Measurements from ENCODE around the gene OR8U1. TPM values are rescaled to one million over a fixed set of nuclear protein-coding genes. Genes with fewer than 3 reads are reported as not detected.
"Not testable (repeated sequence)": the region's sequence is repeated elsewhere in the genome, so short reads cannot be mapped to it uniquely, and the experiment has no call there.

Gene OR8U1
- total RNA-seq, 4 donors from 2014 or later = not detected

DNA sequence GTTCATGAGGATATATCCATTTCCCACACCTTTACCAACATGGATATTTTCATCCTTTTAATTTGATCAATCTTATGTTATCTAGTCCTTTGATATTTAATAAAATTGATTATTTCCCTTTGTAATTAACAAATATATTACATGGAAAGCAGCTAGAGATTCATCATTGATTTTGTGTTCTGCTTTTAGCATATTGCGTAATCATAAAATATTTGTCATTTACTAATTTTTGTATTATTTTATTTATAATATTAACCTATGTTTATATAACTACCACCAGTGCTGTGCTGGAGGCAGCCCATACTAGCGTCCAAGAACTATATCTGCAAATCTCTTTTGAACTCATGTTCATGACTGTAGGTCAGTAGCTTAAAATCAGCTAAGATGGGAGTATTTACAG lies 4.7 kb downstream of the OR8U1 start:
- WGBS, 2 donors = 68 to 70% methylated on average over 2 of the region's 2 CpGs
- Histone ChIP-seq H3K4me1 (no peaks in the 10 kb centered on the region), H3K27ac (no peak overlapping the region), H3K27me3 (no peaks in the 10 kb centered on the region), H3K4me3 (no peak overlapping the region), H3K9me3 (no peaks in the 10 kb centered on the region), H3K36me3 (no peaks in the 10 kb centered on the region)
- intact Hi-C loops (cut with DNase I) = no loop called here
- DNase-seq = no peak
- TF ChIP-seq POLR2A (IDR thresholded peaks at IDR 0.05) = no peak
- TF ChIP-seq, protein P1, sequence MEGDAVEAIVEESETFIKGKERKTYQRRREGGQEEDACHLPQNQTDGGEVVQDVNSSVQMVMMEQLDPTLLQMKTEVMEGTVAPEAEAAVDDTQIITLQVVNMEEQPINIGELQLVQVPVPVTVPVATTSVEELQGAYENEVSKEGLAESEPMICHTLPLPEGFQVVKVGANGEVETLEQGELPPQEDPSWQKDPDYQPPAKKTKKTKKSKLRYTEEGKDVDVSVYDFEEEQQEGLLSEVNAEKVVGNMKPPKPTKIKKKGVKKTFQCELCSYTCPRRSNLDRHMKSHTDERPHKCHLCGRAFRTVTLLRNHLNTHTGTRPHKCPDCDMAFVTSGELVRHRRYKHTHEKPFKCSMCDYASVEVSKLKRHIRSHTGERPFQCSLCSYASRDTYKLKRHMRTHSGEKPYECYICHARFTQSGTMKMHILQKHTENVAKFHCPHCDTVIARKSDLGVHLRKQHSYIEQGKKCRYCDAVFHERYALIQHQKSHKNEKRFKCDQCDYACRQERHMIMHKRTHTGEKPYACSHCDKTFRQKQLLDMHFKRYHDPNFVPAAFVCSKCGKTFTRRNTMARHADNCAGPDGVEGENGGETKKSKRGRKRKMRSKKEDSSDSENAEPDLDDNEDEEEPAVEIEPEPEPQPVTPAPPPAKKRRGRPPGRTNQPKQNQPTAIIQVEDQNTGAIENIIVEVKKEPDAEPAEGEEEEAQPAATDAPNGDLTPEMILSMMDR (IDR thresholded peaks at IDR 0.05) = no peak

GRCh38 chr11:56394381-56394780 lies 19.0 kb downstream of the OR8U1 start:
- H3K27ac ChIP-seq = no peak overlapping the region
- intact Hi-C loops (cut with DNase I) = no loop called here
- no peaks in the 10 kb centered on the region for H3K36me3 ChIP-seq
- H3K4me3 ChIP-seq = no peak overlapping the region
- no peaks in the 10 kb centered on the region for H3K4me1 ChIP-seq
- no peak for DNase-seq
- no peak for TF ChIP-seq POLR2A (IDR thresholded peaks at IDR 0.05)
- TF ChIP-seq, protein P1 (IDR thresholded peaks at IDR 0.05) = no peak
- WGBS, 2 donors = 89% methylated on average over 3 of the region's 3 CpGs
- H3K27me3 ChIP-seq = no peaks in the 10 kb centered on the region
- H3K9me3 ChIP-seq = no peaks in the 10 kb centered on the region

DNA sequence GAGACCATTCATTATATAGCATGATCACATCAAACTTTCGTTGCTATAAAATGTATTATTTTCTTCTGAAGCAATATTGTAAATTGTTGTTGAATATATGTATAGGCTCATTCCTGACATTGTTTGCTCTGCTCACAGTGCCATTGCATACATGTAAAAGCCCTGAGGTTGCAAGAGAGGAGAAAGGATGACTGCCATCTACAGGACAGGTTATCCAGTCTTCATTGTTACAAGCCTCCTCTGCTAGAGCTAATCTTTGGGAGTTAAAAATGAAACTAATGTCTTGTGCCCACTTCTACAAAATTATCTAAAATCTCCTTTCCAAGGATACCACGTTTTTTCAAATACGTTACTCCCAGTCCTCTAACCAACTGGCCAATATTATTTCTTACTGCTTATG lies 20.6 kb downstream of the OR8U1 start:
- 42 to 62% methylated on average over 3 of the region's 3 CpGs for WGBS, 2 donors
- no peaks in the 10 kb centered on the region for H3K36me3 ChIP-seq
- H3K27me3 ChIP-seq = no peaks in the 10 kb centered on the region
- intact Hi-C loops (cut with DNase I) = no loop called here
- no peaks in the 10 kb centered on the region for H3K9me3 ChIP-seq
- H3K27ac ChIP-seq = no peak overlapping the region
- TF ChIP-seq, protein P1 (IDR thresholded peaks at IDR 0.05) = no peak
- no peak for TF ChIP-seq POLR2A (IDR thresholded peaks at IDR 0.05)
- no peak overlapping the region for H3K4me3 ChIP-seq
- DNase-seq = no peak
- no peaks in the 10 kb centered on the region for H3K4me1 ChIP-seq

DNA sequence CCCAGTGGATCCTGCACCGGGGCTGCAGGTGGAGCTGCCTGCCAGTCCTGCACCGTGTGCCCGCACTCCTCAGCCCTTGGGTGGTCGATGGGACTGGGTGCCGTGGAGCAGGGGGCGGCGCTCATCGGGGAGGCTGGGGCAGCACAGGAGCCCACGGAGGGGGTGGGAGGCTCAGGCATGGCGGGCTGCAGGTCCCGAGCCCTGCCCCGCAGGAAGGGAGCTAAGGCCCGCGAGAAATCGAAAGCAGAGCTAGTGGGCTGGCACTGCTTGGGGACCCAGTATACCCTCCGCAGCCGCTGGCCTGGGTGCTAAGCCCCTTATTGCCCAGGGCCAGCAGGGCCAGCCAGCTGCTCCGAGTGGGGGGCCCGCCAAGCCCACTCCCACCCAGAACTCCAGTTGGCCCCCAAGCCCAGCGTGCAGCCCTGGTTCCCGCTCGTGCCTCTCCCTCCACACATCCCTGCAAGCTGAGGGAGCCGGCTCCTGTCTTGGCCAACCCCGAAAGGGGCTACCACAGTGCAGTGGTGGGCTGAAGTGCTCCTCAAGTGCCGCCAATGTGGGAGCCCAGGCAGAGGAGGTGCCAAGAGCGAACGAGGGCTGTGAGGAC lies 26.5 kb downstream of the OR8U1 start:
- H3K4me1 ChIP-seq; intact Hi-C loops (cut with DNase I); H3K27ac ChIP-seq; H3K27me3 ChIP-seq; H3K36me3 ChIP-seq; H3K4me3 ChIP-seq; DNase-seq: not testable (repeated sequence)
- 76 to 100% methylated on average over 1 to 3 of the region's 27 CpGs for WGBS, 2 donors
- peaks cover 0 to 16% (median 14%) of the 10 kb centered on the region in 3 donors for H3K9me3 ChIP-seq

DNA sequence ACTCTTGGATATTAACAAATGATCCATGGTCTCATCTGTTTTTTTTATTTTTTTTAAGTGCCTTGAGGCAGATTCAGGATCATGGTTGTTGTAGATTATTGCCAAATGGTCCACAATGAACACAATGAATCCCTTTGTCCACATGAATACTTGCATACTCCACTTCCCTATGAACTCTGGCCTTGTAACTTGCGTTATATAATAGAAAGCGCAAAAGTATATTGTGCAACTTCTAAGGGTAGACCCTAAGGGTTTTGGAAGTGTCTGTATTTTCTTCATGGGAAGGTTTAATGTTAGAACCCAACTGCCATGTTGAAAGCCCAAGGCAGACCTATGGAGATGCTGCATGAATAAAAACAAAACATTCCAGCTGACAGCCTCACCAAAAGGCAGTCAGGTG lies 29.0 kb downstream of the OR8U1 start:
- intact Hi-C loops (cut with DNase I) = no loop called here
- WGBS, 2 donors = 80 to 86% methylated on average over 2 of the region's 2 CpGs

More for the DNA sequence above, 29.0 kb downstream of the OR8U1 start:
- no peaks in the 10 kb centered on the region for H3K27me3 ChIP-seq
- H3K36me3 ChIP-seq = no peaks in the 10 kb centered on the region
- no peak for DNase-seq
- no peak overlapping the region for H3K4me3 ChIP-seq
- H3K27ac ChIP-seq = no peak overlapping the region
- H3K9me3 ChIP-seq = peaks cover 0 to 16% (median 14%) of the 10 kb centered on the region in 3 donors
- no peaks in the 10 kb centered on the region for H3K4me1 ChIP-seq
- TF ChIP-seq, protein P1 (IDR thresholded peaks at IDR 0.05) = no peak
- no peak for TF ChIP-seq POLR2A (IDR thresholded peaks at IDR 0.05)

All from esophagus squamous epithelium (tissue), 5 donors.